NT2/D1 (cell line): Measurements from ENCODE around the gene ATG2A.

Experiments
- DNase-seq: peaks from one replicate; pipeline ENCODE4 v3.0.0-alpha.2; 2011; ENCODE audit warnings: low read depth, low spot score
- H3K27me3 ChIP-seq: 2 replicates; pipeline ENCODE4 v1.6.0; 2011; ENCODE audit warnings: mild to moderate bottlenecking; ENCODE audit not compliant: insufficient read length, insufficient read depth
- H3K36me3 ChIP-seq: 2 replicates; pipeline ENCODE4 v1.6.1; 2011; ENCODE audit warnings: mild to moderate bottlenecking, low read length, mixed read lengths; ENCODE audit not compliant: insufficient read depth, insufficient read length
- H3K4me1 ChIP-seq: 2 replicates; pipeline ENCODE4 v1.5.1; 2011; ENCODE audit not compliant: insufficient read depth, insufficient read length
- H3K4me3 ChIP-seq: 2 replicates; pipeline ENCODE4 v1.5.1; 2011; ENCODE audit warnings: low read depth; ENCODE audit not compliant: insufficient read length
- H3K9ac ChIP-seq: 2 replicates; pipeline ENCODE4 v1.6.0; 2011; ENCODE audit warnings: low read depth; ENCODE audit not compliant: insufficient read length
- H3K9me3 ChIP-seq: 2 replicates; pipeline ENCODE4 v1.5.1; 2011; ENCODE audit warnings: mild to moderate bottlenecking, low read length; ENCODE audit not compliant: insufficient read depth
- SUZ12 ChIP-seq: IDR thresholded peaks from 2 replicates; pipeline ENCODE4 v1.6.1; 2011; ENCODE audit not compliant: insufficient read length, insufficient read depth; ENCODE audit errors: extremely low read depth
- YY1 ChIP-seq: IDR thresholded peaks from 2 replicates; pipeline ENCODE4 v1.6.1; 2011; ENCODE audit not compliant: insufficient read length, insufficient read depth
- ZNF274 ChIP-seq: IDR thresholded peaks from 2 replicates; pipeline ENCODE4 v1.6.1; 2011; ENCODE audit warnings: mild to moderate bottlenecking, low read depth, low read length

Gene ATG2A

DNA sequence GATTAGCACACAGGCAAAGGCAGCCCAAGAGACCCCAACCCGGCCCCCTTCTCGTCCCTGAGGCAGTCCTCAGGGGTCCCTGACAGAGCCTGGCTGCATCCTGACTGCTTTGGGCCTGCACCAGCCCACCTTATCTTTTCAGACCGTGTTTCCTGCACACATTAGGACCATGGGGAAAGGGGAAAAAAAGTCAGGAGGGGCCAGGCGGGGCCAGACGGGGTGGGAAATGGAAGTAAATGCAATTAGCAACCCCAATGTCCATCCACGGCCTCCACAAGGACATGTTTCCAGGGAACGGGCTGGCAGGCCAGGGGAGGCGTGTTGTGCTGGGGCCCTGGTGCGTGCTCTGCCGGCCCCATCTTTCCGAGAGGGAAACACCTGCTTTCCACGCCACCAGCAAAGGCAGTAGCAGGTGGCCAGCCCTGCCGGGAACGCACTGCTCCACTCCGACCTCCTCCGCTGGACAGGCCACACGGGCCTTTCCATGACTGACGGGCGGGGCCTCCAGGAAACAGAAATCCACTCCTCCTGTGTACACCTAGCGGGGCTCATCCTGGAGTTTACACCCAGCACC, 46.0 kb downstream of the ATG2A start:
- no peaks in the 10 kb centered on the region for H3K27me3 ChIP-seq
- H3K36me3 ChIP-seq: peaks cover 78% of the 10 kb centered on the region
- H3K4me1 ChIP-seq: peaks cover 15% of the 10 kb centered on the region
- no peak for TF ChIP-seq ZNF274
- no peak for TF ChIP-seq SUZ12
- TF ChIP-seq YY1: no peak
- H3K9ac ChIP-seq: peak overlapping the region; percentile 3
- DNase-seq: no peak
- H3K9me3 ChIP-seq: no peaks in the 10 kb centered on the region
- H3K4me3 ChIP-seq: no peak overlapping the region

DNA sequence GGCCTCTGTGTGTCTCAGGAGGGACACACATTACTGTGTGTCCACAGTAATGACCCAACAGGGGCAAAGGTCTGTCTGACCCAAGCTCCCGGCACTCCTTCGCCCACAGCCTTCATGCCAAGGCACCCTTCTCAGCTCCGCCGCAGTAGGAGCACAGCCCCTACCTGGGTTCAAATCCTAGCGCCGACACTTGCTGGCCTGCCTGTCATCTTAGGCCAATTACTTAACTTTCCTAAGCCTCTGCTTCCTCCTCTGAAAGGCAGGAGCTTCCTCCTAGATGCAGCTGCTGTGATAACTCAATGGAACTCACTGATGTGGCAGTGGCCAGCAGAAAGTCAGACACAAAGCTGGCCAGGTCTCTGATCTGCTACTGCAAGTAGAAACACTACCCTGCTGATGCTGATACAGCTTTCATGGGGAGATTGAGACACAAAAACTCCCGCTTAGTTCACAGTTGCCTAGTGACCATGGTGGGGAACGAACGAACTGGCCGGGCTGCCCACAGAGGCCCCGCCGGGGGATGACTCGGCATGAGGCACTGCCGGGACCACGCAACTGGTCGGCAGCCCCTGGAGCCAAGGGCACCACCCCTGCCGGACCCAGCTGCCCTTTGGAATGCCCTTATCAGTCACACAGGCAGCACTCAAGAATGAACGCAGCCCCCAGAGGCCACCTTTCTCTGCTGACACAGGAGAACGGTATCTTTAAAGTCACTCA, 46.7 kb downstream of the ATG2A start:
- Histone ChIP-seq H3K4me3 (no peak overlapping the region), H3K27me3 (no peaks in the 10 kb centered on the region), H3K9ac (peak overlapping the region; percentile 3), H3K36me3 (peaks cover 72% of the 10 kb centered on the region), H3K9me3 (no peaks in the 10 kb centered on the region), H3K4me1 (peaks cover 15% of the 10 kb centered on the region)
- no peak for TF ChIP-seq YY1
- no peak for TF ChIP-seq ZNF274
- TF ChIP-seq SUZ12: no peak
- DNase-seq: no peak

DNA sequence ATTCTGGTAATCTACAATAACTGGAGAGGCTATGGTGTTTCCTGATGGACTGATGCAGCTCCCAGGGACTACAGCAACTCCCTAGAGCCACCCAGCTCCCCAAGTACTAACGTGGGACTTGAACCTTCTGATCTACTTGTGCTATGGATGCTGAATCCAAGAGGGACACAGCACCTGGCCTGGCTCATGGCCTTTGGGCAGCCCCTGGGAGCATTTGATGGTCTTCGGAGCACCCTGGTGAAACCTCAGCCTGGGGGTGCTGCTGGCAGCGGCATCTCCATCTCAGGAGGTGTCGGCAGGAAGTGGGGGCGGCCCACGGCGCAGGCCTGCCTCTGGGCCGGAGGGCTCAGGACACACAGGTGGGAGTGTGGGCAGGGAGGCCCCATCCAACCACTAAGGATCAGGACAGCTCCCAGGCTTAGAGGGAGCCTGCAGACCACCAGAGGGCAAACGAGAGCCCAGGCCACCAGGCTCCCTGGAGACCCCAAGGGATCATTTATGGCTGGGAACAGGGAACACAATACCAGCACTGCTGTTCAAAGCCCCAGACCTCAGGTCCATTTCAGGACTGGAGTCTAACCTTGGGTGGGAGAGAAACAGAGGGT, 47.3 kb downstream of the ATG2A start:
- Histone ChIP-seq H3K9me3 (no peaks in the 10 kb centered on the region), H3K36me3 (peaks cover 68% of the 10 kb centered on the region), H3K9ac (no peak overlapping the region), H3K4me3 (no peak overlapping the region), H3K4me1 (peaks cover 19% of the 10 kb centered on the region), H3K27me3 (no peaks in the 10 kb centered on the region)
- no peak for DNase-seq
- TF ChIP-seq ZNF274: no peak
- no peak for TF ChIP-seq SUZ12
- TF ChIP-seq YY1: no peak

GRCh38 chr11:64868904-64869570, 48.0 kb downstream of the ATG2A start:
- H3K27me3 ChIP-seq: no peaks in the 10 kb centered on the region
- H3K4me1 ChIP-seq: peaks cover 24% of the 10 kb centered on the region
- DNase-seq: no peak
- TF ChIP-seq SUZ12 (no peak), ZNF274 (no peak), YY1 (no peak)
- H3K9ac ChIP-seq: no peak overlapping the region
- H3K36me3 ChIP-seq: peaks cover 62% of the 10 kb centered on the region
- no peak overlapping the region for H3K4me3 ChIP-seq
- H3K9me3 ChIP-seq: no peaks in the 10 kb centered on the region

GRCh38 chr11:64867748-64868462, 49.1 kb downstream of the ATG2A start:
- DNase-seq: no peak
- H3K9ac ChIP-seq: no peak overlapping the region
- H3K4me3 ChIP-seq: no peak overlapping the region
- TF ChIP-seq YY1 (no peak), ZNF274 (no peak), SUZ12 (no peak)
- H3K4me1 ChIP-seq: peaks cover 35% of the 10 kb centered on the region
- no peaks in the 10 kb centered on the region for H3K9me3 ChIP-seq
- peaks cover 59% of the 10 kb centered on the region for H3K36me3 ChIP-seq
- H3K27me3 ChIP-seq: no peaks in the 10 kb centered on the region

DNA sequence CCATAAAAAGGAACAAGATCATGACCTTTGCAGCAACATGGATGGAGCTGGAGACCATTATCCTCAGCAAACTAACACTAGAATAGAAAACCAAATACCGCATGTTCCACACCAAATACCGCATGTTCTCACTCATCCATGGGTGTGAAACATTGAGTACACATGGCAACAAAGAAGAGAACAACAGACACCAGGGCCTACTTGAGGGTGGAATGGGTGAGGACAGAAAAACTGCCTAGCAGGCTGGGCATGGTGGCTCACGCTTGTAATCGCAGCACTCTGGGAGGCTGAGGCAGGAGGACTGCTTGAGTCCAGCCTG, 50.9 kb downstream of the ATG2A start:
- H3K9me3 ChIP-seq: no peaks in the 10 kb centered on the region
- no peaks in the 10 kb centered on the region for H3K27me3 ChIP-seq
- no peak for DNase-seq
- no peak for TF ChIP-seq SUZ12
- no peak for TF ChIP-seq ZNF274
- TF ChIP-seq YY1: no peak
- peaks cover 39% of the 10 kb centered on the region for H3K4me1 ChIP-seq
- peaks cover 43% of the 10 kb centered on the region for H3K36me3 ChIP-seq
- no peak overlapping the region for H3K4me3 ChIP-seq
- H3K9ac ChIP-seq: no peak overlapping the region
